ENCODE measurements around the gene IL37. TPM values are rescaled to one million over a fixed set of nuclear protein-coding genes. Genes with fewer than 3 reads are reported as not detected.
"Not testable (repeated sequence)": the region's sequence is repeated elsewhere in the genome, so short reads cannot be mapped to it uniquely, and the experiment has no call there.

Gene IL37
- total and polyA plus RNA-seq, 8 donors, result not detected

DNA sequence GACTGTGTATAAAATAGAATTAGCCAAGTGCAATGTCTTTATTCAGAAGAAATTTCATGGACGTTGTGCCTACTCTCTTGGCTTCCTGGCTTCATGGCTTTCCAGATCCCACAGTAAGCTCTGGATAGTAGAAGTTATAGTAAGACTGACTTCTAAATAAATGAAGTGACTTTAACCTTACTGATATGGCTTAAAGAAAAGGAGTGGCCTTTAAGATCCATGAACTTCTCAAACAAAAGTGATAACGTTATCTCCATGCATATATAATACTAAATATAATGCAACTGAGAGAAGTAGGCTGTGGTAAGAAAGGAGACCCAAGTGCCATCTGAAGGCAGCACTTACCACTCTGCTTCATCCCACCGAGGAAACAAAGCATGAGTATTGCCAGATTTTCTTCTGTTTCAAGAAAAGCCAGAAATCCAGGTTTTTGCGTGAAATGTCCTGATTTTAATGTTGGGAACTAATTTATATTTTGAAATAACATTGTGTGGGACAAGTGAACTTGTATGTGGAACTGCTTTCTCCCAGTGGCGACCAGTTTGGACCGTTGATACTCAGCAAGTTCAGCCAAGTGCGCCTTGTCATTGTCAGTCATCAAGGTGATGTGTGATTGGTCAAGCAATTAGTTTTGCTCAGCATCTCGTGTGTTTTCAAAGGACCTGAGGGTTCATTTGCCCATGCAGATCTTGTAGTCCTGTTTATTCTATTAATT lies 13.9 kb upstream of the IL37 start:
- H3K27ac ChIP-seq, result no peak overlapping the region
- no peak overlapping the region for H3K4me3 ChIP-seq
- no peaks in the 10 kb centered on the region for H3K9me3 ChIP-seq
- intact Hi-C loops (cut with DNase I), result no loop called here
- DNase-seq (no peak), FAIRE-seq (no peak), ATAC-seq (no peak)
- no peaks in the 10 kb centered on the region for H3K36me3 ChIP-seq
- no peaks in the 10 kb centered on the region for H3K4me1 ChIP-seq
- no peaks in the 10 kb centered on the region for H3K27me3 ChIP-seq
- 66 to 68% methylated on average over 8 of the region's 8 CpGs for WGBS, 2 donors
- no peak for TF ChIP-seq CTCF (IDR thresholded peaks at IDR 0.05)

DNA sequence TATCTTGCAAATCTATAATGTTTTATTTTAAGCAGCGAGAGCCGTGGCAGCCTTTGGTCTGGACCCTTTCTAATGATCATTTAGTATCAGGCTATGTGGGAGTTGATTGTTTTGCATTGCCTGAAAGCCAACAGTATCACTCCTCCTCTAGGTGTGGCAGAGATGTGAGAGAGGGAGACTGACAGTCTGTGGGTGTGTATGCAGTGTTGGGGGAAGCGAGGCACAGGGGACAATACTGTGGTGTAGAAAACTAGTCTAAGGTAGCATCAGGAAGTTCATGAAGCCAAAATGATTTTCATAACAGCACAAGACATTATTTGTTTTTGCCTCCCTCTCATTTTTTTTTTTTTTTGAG lies 13.4 kb upstream of the IL37 start:
- intact Hi-C loops (cut with DNase I), result no loop called here
- DNase-seq, result no peak
- H3K4me3 ChIP-seq, result no peak overlapping the region
- no peak for ATAC-seq
- H3K27me3 ChIP-seq, result no peaks in the 10 kb centered on the region
- H3K36me3 ChIP-seq, result no peaks in the 10 kb centered on the region
- no peaks in the 10 kb centered on the region for H3K9me3 ChIP-seq
- TF ChIP-seq CTCF (IDR thresholded peaks at IDR 0.05), result no peak
- WGBS, 2 donors, result 82 to 88% methylated on average over 3 of the region's 3 CpGs
- no peak for FAIRE-seq
- no peaks in the 10 kb centered on the region for H3K4me1 ChIP-seq
- H3K27ac ChIP-seq, result no peak overlapping the region

GRCh38 chr2:112901431-112902065 lies 9.4 kb upstream of the IL37 start:
- ATAC-seq; intact Hi-C loops (cut with DNase I); H3K9me3 ChIP-seq; H3K4me3 ChIP-seq; H3K27ac ChIP-seq; H3K36me3 ChIP-seq; DNase-seq; FAIRE-seq; H3K27me3 ChIP-seq; H3K4me1 ChIP-seq: not testable (repeated sequence)
- WGBS, 2 donors, result 70 to 75% methylated on average over 3 of the region's 3 CpGs

- Histone ChIP-seq H3K9me3 (no peaks in the 10 kb centered on the region), H3K36me3 (no peaks in the 10 kb centered on the region), H3K27me3 (no peaks in the 10 kb centered on the region), H3K27ac (no peak overlapping the region), H3K4me3 (no peak overlapping the region), H3K4me1 (no peaks in the 10 kb centered on the region)
- intact Hi-C loops (cut with DNase I), result no loop called here
- no peak for TF ChIP-seq CTCF (IDR thresholded peaks at IDR 0.05)
- FAIRE-seq (no peak), DNase-seq (no peak), ATAC-seq (no peak)
- WGBS, 2 donors, result 81 to 84% methylated on average over 2 of the region's 2 CpGs
These were observed 8.1 kb upstream of the IL37 start for GRCh38 chr2:112902816-112903215.

DNA sequence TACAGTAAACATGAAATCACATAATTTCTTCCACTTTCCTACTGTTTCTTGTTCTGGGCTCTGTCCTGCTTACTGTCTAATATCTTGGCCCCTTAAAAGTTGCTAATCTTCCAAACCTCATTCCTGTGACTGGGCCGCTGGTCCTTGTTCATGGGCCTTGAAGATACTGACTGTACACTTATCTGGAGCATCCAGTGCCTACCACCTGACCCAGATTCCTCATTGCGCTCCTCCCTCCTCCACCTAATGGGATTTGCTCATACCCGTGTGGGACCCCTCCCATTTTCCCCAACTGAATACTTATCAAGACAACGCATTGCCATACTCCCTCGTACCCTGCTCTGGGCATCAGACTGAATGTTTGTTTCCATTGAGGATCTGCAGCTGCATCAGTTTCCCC lies 6.1 kb upstream of the IL37 start:
- WGBS, 2 donors, result 75 to 87% methylated on average over 5 of the region's 5 CpGs
- Histone ChIP-seq H3K27ac (no peak overlapping the region), H3K9me3 (no peaks in the 10 kb centered on the region), H3K27me3 (no peaks in the 10 kb centered on the region), H3K36me3 (no peaks in the 10 kb centered on the region), H3K4me3 (no peak overlapping the region), H3K4me1 (no peaks in the 10 kb centered on the region)
- no peak for FAIRE-seq
- DNase-seq, result no peak
- intact Hi-C loops (cut with DNase I), result no loop called here
- no peak for ATAC-seq
- no peak for TF ChIP-seq CTCF (IDR thresholded peaks at IDR 0.05)
